Activated CD4-positive, alpha-beta memory T cell treated with anti-CD3 and anti-CD28 coated beads for 36 hours (primary cell): Measurements from ENCODE around the gene YWHAB. TPM values are rescaled to one million over a fixed set of nuclear protein-coding genes. Genes with fewer than 3 reads are reported as not detected.

Experiments used
- CTCF ChIA-PET: fragments of 350-600 bp; sonication (Branson Sonifier 250); formaldehyde crosslinking; loops from one replicate; lab custom pipeline; 2021; ENCODE audit warnings: antibody characterized with exemption, inconsistent platforms; lab: Charles Lee
- POLR2A ChIA-PET: fragments of 350-600 bp; sonication (Branson Sonifier 250); formaldehyde crosslinking; loops from one replicate; lab custom pipeline; 2021; ENCODE audit warnings: antibody characterized with exemption; lab: Charles Lee
- DNase-seq: peaks from one replicate; pipeline ENCODE4 v3.0.0-alpha.2; 2020
- H3K27ac Mint-ChIP-seq: one replicate; pipeline ENCODE4 v1.8.0; 2021; ENCODE audit warnings: mixed read lengths
- H3K27me3 Mint-ChIP-seq: one replicate; pipeline ENCODE4 v1.8.0; 2021; ENCODE audit warnings: mixed read lengths
- H3K36me3 Mint-ChIP-seq: one replicate; pipeline ENCODE4 v1.8.0; 2021; ENCODE audit warnings: mixed read lengths
- H3K4me1 Mint-ChIP-seq: one replicate; pipeline ENCODE4 v1.8.0; 2021; ENCODE audit warnings: low read depth, mixed read lengths
- H3K4me3 Mint-ChIP-seq: one replicate; pipeline ENCODE4 v1.8.0; 2021; ENCODE audit warnings: mild to moderate bottlenecking, mixed read lengths
- H3K9me3 Mint-ChIP-seq: one replicate; pipeline ENCODE4 v1.8.0; 2021; ENCODE audit warnings: mixed read lengths
- intact Hi-C: fragments of 100-400 bp; cut with micrococcal nuclease; formaldehyde crosslinking; loops from one replicate; pipeline ENCODE4 v1.15.1; 2023
- total RNA-seq, 2 experiments: library from RNA; stranded (reverse); gene quantifications; one replicate each; pipeline ENCODE4 v1.2.3, GENCODE V29; 2021

The YWHAB gene
- total RNA-seq, 2 experiments from 2014 or later: 280 to 284 TPM

DNA sequence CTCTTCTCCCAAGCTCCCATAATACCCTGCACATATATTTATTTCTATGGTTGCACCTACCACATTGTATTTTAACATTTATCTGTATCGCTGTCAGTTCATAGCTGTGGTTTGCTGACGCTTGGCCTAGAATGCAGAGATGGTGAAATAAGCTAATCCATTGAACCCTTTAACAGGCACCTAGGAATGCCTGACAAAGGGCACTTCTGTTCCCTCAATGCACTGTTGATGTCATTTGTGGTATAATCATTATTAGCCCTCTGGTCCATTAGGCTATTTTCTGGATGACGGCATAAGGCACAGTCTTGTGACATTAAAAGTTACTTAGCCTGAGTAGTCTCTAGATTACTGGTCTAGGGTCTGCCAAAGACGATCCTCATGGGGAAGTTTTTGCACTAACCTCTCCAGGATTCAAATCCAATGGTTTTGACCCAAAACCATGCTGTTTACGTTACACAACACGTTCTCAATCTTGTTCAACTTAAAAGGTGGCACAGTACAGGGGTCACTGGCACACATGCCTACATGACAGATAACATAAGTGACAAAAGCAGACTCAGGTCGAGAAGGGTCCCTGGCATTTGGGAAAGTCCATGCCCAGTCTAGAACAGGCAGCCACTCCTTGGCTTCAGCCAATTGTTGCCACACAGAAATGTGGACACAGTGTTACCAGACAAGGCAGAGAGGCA is 2.1 kb upstream of the YWHAB start:
- Mint-ChIP-seq H3K4me1 (peaks cover 30% of the 10 kb centered on the region), H3K36me3 (peaks cover 9% of the 10 kb centered on the region), H3K27me3 (no peaks in the 10 kb centered on the region), H3K4me3 (no peak overlapping the region), H3K27ac (peak overlapping the region; percentile 82), H3K9me3 (no peaks in the 10 kb centered on the region)
- DNase-seq: no peak
- POLR2A ChIA-PET: no interaction called here
- intact Hi-C loops: loop anchor here (10.0 kb wide), 1 partner anchor 669 kb away; the partner anchor contains the start of gene OSER1
- CTCF ChIA-PET: interaction anchor here (0.9 kb wide), 1 partner anchor 199 kb away, joined by 3 read pairs; no protein-coding TSS in a partner anchor

DNA sequence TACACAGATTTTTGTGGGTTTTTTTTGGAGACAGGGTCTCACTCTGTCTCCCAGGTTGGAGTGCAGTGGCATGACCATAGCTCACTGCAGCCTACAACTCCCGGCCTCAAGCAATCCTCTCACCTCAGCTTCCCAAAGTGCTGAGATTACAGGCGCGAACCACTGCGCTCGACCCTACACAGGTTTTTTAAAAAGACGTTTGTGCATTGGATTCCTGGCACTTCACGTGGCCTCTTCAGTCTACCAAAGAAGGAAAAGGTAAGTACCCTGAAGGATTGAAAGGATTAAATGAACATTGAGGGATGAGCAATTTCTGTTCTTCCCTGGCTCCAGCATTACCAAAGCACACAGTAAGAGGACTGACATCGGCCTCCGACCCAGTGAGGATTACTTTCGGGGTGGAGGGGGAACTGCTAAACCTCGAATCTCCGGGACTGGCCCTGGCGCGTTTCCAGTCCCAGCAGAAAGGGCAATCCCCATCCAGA is 556 bp upstream of the YWHAB start:
- Mint-ChIP-seq H3K36me3 (peaks cover 21% of the 10 kb centered on the region), H3K4me1 (peaks cover 44% of the 10 kb centered on the region), H3K4me3 (peak overlapping the region; percentile 85), H3K27me3 (no peaks in the 10 kb centered on the region), H3K9me3 (no peaks in the 10 kb centered on the region), H3K27ac (peak overlapping the region; percentile 82)
- DNase-seq: no peak
- intact Hi-C loops: loop anchor here (1.0 to 10.0 kb wide), 4 partner anchors 25 to 670 kb away; partner anchors contain the start of genes OSER1, PABPC1L and STK4
- CTCF ChIA-PET: interaction anchor here (0.6 to 0.8 kb wide), 2 partner anchors 13 to 406 kb away, joined by 3 to 4 read pairs; no protein-coding TSS in a partner anchor
- POLR2A ChIA-PET: interaction anchor here (0.9 to 1.2 kb wide), 4 partner anchors 10 to 75 kb away, joined by 3 to 5 read pairs (median 4); partner anchors contain the start of gene TOMM34

DNA sequence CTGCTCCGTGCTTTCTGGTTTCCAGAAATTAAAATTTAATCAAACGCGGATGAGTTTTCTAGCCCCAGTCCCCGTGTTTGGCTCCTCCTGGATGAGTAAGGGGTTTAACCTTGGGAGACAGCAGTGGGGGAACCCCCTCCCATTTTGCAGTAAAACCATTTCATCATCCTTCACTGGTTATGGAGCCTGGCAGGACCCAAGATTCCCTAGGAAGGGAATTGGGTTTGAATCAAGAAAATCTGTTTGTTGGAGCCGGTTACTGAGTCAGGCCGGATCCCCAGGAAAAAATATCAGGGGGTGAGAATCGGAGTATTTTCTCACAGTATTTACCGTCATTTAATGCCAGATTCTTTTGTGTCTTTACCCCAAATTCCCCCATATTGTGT is 754 bp downstream of the YWHAB start:
- peaks cover 26% of the 10 kb centered on the region for H3K36me3 Mint-ChIP-seq
- intact Hi-C loops: loop anchor here (10.0 kb wide), 1 partner anchor 671 kb away; the partner anchor contains the start of gene OSER1
- peaks cover 52% of the 10 kb centered on the region for H3K4me1 Mint-ChIP-seq
- no peaks in the 10 kb centered on the region for H3K9me3 Mint-ChIP-seq
- no peaks in the 10 kb centered on the region for H3K27me3 Mint-ChIP-seq
- H3K4me3 Mint-ChIP-seq: peak overlapping the region; percentile 85
- ChIA-PET POLR2A (interaction anchor here (1.1 kb wide), 1 partner anchor 9 kb away, joined by 5 read pairs; no protein-coding TSS in a partner anchor), CTCF (no interaction called here)
- DNase-seq: no peak
- peak overlapping the region; percentile 82 for H3K27ac Mint-ChIP-seq

DNA sequence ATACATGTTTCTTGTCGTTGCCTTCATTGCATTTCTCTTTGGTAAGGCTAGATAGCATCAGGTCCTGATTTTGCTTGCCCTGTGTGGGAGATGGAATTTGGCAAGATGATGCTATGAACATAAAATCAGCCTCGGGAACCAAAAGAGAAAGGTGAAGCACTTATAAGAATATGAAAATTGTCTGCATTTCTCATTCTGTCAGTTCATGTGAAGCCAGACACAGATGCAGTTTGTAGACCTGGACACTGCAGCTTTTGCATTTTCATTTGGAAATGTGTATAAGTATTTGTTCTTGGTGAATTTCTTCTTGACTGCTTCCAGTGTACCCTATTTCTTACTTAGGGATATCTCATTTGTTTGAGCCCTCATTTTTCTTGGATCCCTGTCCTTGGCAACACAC is 1.3 kb downstream of the YWHAB start:
- Mint-ChIP-seq H3K27ac (peak overlapping the region; percentile 82), H3K4me1 (peaks cover 58% of the 10 kb centered on the region), H3K27me3 (no peaks in the 10 kb centered on the region), H3K4me3 (peak overlapping the region; percentile 85), H3K36me3 (peaks cover 31% of the 10 kb centered on the region), H3K9me3 (no peaks in the 10 kb centered on the region)
- no peak for DNase-seq
- ChIA-PET CTCF (no interaction called here), POLR2A (no interaction called here)
- intact Hi-C loops: loop anchor here (10.0 kb wide), 1 partner anchor 672 kb away; the partner anchor contains the start of gene OSER1

DNA sequence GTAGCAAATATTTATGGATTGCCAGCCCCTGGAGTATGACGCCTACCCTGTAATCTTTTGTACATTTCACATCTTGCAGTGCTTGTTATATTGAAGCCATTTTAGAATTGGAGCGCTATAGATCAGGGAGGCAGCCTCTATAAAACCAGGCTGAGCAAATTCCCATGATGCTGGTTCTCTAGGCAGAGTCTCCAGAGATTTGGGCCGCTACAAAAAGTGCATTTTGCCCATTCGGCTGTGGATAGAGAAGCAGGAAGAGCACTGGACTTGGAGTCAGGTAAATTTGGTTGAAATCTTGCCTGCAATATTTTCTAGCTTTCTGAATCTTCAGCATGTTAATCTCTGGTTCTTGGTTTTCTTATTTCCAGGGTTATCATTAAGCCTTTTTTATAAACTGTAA is 2.0 kb downstream of the YWHAB start:
- H3K4me3 Mint-ChIP-seq: peak overlapping the region; percentile 85
- DNase-seq: no peak
- ChIA-PET CTCF (interaction anchor here (0.6 to 3.6 kb wide), 7 partner anchors 9 to 304 kb away, joined by 3 to 18 read pairs (median 6); partner anchors contain the start of genes PABPC1L and STK4), POLR2A (interaction anchor here (1.1 to 1.7 kb wide), 3 partner anchors 8 to 14 kb away, joined by 4 read pairs; no protein-coding TSS in a partner anchor)
- peaks cover 38% of the 10 kb centered on the region for H3K36me3 Mint-ChIP-seq
- H3K9me3 Mint-ChIP-seq: peaks cover 3% of the 10 kb centered on the region
- peaks cover 62% of the 10 kb centered on the region for H3K4me1 Mint-ChIP-seq
- H3K27ac Mint-ChIP-seq: peak overlapping the region; percentile 82
- H3K27me3 Mint-ChIP-seq: no peaks in the 10 kb centered on the region
- intact Hi-C loops: loop anchor here (10.0 kb wide), 1 partner anchor 673 kb away; the partner anchor contains the start of gene OSER1

DNA sequence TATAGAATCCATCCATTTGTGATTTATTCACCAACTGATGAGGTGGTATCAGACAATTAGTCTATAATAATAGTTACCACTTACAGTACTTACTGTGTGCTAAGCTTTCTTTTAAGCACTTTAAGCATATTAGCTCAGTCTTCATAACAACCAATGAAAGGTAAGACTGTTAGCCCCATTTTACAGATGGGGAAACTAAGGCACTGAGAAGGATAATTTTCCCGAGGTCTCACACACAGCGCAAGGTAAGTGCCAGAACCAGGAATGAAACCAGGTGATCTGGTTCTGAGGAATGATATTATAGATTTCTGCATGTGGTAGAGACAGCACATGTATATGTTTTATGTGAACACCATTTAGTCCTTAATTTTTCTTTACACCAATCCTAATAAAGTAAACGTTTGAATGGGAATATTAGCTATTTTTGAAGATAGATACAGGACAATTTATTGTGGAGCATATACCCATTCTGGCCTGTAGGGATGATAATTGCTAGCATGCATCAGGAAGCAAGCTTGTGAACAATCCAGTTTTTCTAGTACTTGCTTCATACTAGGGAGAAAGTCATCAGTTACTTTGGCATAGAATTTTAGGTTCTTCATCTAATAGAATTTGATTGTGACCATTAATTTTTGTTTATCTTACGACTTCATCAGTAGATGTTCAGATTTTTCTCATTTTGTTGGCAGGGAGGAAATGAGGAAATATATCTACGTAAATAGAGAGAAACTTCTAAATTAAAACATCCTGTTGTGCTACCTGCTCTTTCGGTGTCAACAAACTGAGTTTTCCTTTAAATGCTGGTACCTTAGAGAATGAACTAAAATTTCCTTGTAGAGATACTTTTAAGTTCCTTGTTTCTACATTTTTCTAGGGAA is 3.0 kb downstream of the YWHAB start:
- DNase-seq: no peak
- ChIA-PET CTCF (interaction anchor here (0.6 to 3.6 kb wide), 9 partner anchors 8 to 207 kb away, joined by 3 to 18 read pairs (median 5); partner anchors contain the start of genes PABPC1L and STK4), POLR2A (interaction anchor here (0.7 to 1.7 kb wide), 5 partner anchors 7 to 21 kb away, joined by 3 to 4 read pairs (median 4); no protein-coding TSS in a partner anchor)
- Mint-ChIP-seq H3K36me3 (peaks cover 39% of the 10 kb centered on the region), H3K4me3 (peak overlapping the region; percentile 85), H3K27me3 (no peaks in the 10 kb centered on the region), H3K27ac (peak overlapping the region; percentile 83), H3K9me3 (peaks cover 3% of the 10 kb centered on the region), H3K4me1 (peaks cover 66% of the 10 kb centered on the region)
- intact Hi-C loops: loop anchor here (10.0 kb wide), 1 partner anchor 674 kb away; the partner anchor contains the start of gene OSER1

DNA sequence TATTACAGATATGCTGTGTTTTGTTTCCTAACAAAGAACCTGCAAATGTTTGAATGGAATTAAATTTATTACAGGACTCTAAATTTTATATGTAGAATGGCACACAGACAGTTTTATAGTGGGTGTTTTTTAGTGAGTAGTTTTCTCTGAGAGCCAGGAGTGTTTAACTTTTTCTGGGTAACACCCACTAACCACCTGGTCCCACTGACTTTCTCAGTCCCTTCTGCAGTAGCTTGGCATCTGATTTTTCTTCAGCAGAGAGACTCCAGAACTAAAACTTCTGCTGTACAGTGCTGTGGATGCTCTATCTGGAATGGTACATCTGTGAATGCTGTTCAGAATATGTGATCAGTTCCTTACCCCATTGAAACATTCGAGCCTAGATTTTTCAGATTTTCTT is 6.3 kb downstream of the YWHAB start:
- Mint-ChIP-seq H3K36me3 (peaks cover 35% of the 10 kb centered on the region), H3K9me3 (peaks cover 3% of the 10 kb centered on the region), H3K4me1 (peaks cover 79% of the 10 kb centered on the region), H3K27me3 (no peaks in the 10 kb centered on the region), H3K4me3 (no peak overlapping the region), H3K27ac (peak overlapping the region; percentile 49)
- intact Hi-C loops: no loop called here
- ChIA-PET CTCF (no interaction called here), POLR2A (no interaction called here)
- no peak for DNase-seq

DNA sequence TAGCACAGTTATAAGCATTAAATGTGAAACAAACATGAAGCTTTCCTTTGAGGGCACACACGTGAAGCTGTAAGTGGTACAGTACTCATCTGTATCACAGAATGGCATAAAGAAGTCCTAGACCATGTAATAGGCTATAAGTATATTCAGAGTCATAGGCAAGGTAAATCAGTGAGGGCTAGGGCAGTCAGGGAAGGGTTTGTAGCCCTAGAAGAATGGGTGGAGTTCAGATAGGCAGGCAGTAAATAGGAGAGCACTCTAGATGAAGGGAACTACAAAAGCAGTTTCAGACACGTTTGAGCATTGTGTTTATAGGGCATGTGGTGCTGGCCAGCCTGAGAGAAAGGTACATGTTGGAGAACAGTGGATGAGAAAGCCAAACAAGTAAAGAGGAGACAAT is 9.5 kb downstream of the YWHAB start:
- DNase-seq: no peak
- no peak overlapping the region for H3K4me3 Mint-ChIP-seq
- H3K36me3 Mint-ChIP-seq: peaks cover 33% of the 10 kb centered on the region
- peaks cover 71% of the 10 kb centered on the region for H3K4me1 Mint-ChIP-seq
- ChIA-PET CTCF (no interaction called here), POLR2A (interaction anchor here (1.6 kb wide), 2 partner anchors 7 to 9 kb away, joined by 4 to 5 read pairs; partner anchors contain the start of gene YWHAB)
- no peaks in the 10 kb centered on the region for H3K27me3 Mint-ChIP-seq
- H3K27ac Mint-ChIP-seq: no peak overlapping the region
- H3K9me3 Mint-ChIP-seq: peaks cover 3% of the 10 kb centered on the region
- intact Hi-C loops: no loop called here

DNA sequence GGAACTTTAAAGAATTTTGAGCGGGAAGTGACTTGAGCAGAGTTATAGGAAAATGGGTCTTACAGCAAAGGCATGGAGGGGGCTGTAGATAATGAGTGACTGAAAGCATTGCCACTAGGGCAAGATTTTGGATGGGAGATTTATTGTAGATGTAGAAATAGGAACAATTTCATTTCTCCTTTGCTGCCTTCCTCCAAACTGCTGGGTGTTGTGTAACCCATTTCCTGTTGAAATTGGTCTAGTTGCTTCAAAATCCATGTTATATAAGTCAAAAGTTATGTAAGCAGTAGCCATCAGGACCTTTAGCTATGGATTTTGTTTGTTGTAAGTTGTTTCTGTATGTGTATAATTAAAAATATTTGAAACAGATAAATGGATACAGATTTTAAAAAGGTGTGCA is 11.1 kb downstream of the YWHAB start:
- intact Hi-C loops: no loop called here
- POLR2A ChIA-PET: interaction anchor here (0.6 to 1.6 kb wide), 4 partner anchors 8 to 25 kb away, joined by 4 to 5 read pairs (median 4); partner anchors contain the start of gene PABPC1L
- H3K4me1 Mint-ChIP-seq: peaks cover 75% of the 10 kb centered on the region

DNA sequence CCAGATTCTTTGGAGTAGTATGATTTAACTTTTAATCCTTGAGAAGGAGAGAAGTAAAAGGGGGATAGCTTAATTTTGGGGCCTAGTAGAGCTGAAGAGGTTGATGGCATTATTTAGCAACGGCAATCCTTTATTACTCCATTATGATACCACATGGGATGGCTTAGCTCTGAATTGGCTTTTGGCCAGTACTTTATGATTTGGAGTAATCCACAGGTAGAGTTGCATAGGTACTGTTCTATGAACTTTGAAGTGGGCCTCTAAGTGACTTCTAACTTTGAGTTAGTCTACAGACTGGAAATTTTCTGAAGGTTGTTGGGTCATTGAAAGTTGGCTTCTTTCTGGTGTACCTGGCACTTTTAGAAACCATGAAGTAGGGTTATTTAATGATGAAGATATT is 11.6 kb downstream of the YWHAB start:
- Mint-ChIP-seq H3K9me3 (peaks cover under 1% of the 10 kb centered on the region), H3K36me3 (peaks cover 29% of the 10 kb centered on the region), H3K27ac (peak overlapping the region; percentile 64), H3K27me3 (no peaks in the 10 kb centered on the region), H3K4me1 (peaks cover 70% of the 10 kb centered on the region), H3K4me3 (no peak overlapping the region)
- ChIA-PET POLR2A (interaction anchor here (0.9 to 1.4 kb wide), 2 partner anchors 9 to 13 kb away, joined by 4 to 5 read pairs; partner anchors contain the start of gene PABPC1L), CTCF (interaction anchor here (0.6 to 1.0 kb wide), 3 partner anchors 8 to 512 kb away, joined by 3 to 6 read pairs (median 3); no protein-coding TSS in a partner anchor)
- intact Hi-C loops: no loop called here
- DNase-seq: no peak

More for the DNA sequence above, 11.1 kb downstream of the YWHAB start:
- H3K9me3 Mint-ChIP-seq: peaks cover 3% of the 10 kb centered on the region
- DNase-seq: no peak
- no peaks in the 10 kb centered on the region for H3K27me3 Mint-ChIP-seq
- CTCF ChIA-PET: interaction anchor here (1.0 kb wide), 2 partner anchors 8 to 9 kb away, joined by 3 to 6 read pairs; no protein-coding TSS in a partner anchor
- H3K4me3 Mint-ChIP-seq: no peak overlapping the region
- peaks cover 33% of the 10 kb centered on the region for H3K36me3 Mint-ChIP-seq
- H3K27ac Mint-ChIP-seq: no peak overlapping the region
